HCT116 (cell line): Measurements from ENCODE around the gene HYI.

Experiments used
- CEBPB ChIP-seq: IDR thresholded peaks from 2 replicates; pipeline ENCODE4 v1.6.1; 2012; ENCODE audit warnings: low read depth
- CTCF ChIP-seq, 3 experiments: fragments of 200-600 bp in 1 of 3; sonication (generic) in 1 of 3; IDR thresholded peaks in 2 of 3; conservative IDR thresholded peaks in 1 of 3; 2 replicates each; pipeline ENCODE4 v1.5.1; 2012 to 2017; ENCODE audit warnings: low read depth in 2 of 3, low read length in 2 of 3, antibody characterized with exemption in 1 of 3, borderline replicate concordance in 1 of 3, control low read depth in 1 of 3, mild to moderate bottlenecking in 1 of 3, mixed read lengths in 1 of 3, mixed run types in 1 of 3, moderate library complexity in 1 of 3; ENCODE audit not compliant: insufficient read depth in 1 of 3

GRCh38 chr1:43451701-43452532 is 1.8 kb downstream of the HYI start:
- TF ChIP-seq CEBPB (no peak), CTCF (IDR thresholded peaks at IDR 0.05 in 2 of 3, conservative IDR thresholded peaks at IDR 0.05 in 1 of 3; ENCODE audit: borderline replicate concordance in 1 of 3, insufficient read depth in 1 of 3, low read depth in 2 of 3, low read length in 2 of 3) (no peak)
